IMR-90 (cell line): ENCODE results near the gene HEPACAM. TPM values are rescaled to one million over a fixed set of nuclear protein-coding genes. Genes with fewer than 3 reads are reported as not detected.
A peak's percentile ranks its signal among the peaks of the same experiment; 100 is the strongest.

Experiments used
- ATAC-seq: fragments of 200-7000 bp; cut with Tn5 transposase; 2 replicates; pipeline ENCODE4 v1.9.1; 2020; ENCODE audit warnings: low read depth, mild to moderate bottlenecking, moderate library complexity
- BruUV-seq: library from RNA; stranded (reverse); fragments of 400-500 nt; replicated peaks from 2 replicates; lab custom pipeline; 2021; lab: Mats Ljungman, UMichigan
- CTCF ChIA-PET: fragments of 300-600 bp; formaldehyde crosslinking; extraction: SDS; loops from one replicate; lab custom pipeline; 2021; ENCODE audit warnings: antibody characterized with exemption; lab: Yijun Ruan, JAX
- POLR2A ChIA-PET: fragments of 300-600 bp; sonication (Branson Sonifier 250); formaldehyde crosslinking; loops from one replicate; lab custom pipeline; 2022; ENCODE audit warnings: antibody characterized with exemption; ENCODE audit not compliant: unreplicated experiment; lab: Charles Lee
- DNase-seq: peaks from one replicate; pipeline ENCODE4 v3.0.0; 2013
- H2AFZ ChIP-seq: replicated peaks from 2 replicates; pipeline ENCODE3; 2013; ENCODE audit warnings: low read length, mild to moderate bottlenecking; ENCODE audit not compliant: poor library complexity
- H2AK5ac ChIP-seq: 2 replicates; pipeline ENCODE4 v1.6.1; 2013; ENCODE audit warnings: low read depth, low read length, inconsistent platforms
- H2AK9ac ChIP-seq: replicated peaks from 2 replicates; pipeline ENCODE3; 2013; ENCODE audit warnings: mild to moderate bottlenecking, low read depth, low read length, moderate library complexity; ENCODE audit not compliant: poor library complexity
- H2BK120ac ChIP-seq: 2 replicates; pipeline ENCODE4 v1.6.1; 2013; ENCODE audit warnings: low read depth, low read length, inconsistent platforms
- H2BK15ac ChIP-seq: 3 replicates; pipeline ENCODE4 v1.6.1; 2013; ENCODE audit warnings: low read depth, low read length, inconsistent platforms
- H2BK20ac ChIP-seq: 2 replicates; pipeline ENCODE4 v1.6.1; 2013; ENCODE audit warnings: low read depth, mild to moderate bottlenecking, inconsistent platforms, low read length, moderate library complexity
- H2BK5ac ChIP-seq: 2 replicates; pipeline ENCODE4 v1.6.1; 2013; ENCODE audit warnings: mild to moderate bottlenecking, low read depth, low read length, inconsistent platforms; ENCODE audit not compliant: poor library complexity, severe bottlenecking
- H3K14ac ChIP-seq: replicated peaks from 2 replicates; pipeline ENCODE4 v1.6.1; 2013; ENCODE audit warnings: low read depth, low read length, inconsistent platforms
- H3K18ac ChIP-seq: 2 replicates; pipeline ENCODE4 v1.6.1; 2013; ENCODE audit warnings: low read depth, low read length, control low read depth
- H3K23ac ChIP-seq: 2 replicates; pipeline ENCODE4 v1.6.1; 2013; ENCODE audit warnings: low read depth, low read length, inconsistent platforms
- H3K27ac ChIP-seq: 2 replicates; pipeline ENCODE4 v1.5.1; 2013; ENCODE audit warnings: mild to moderate bottlenecking, control low read depth, low read length; ENCODE audit not compliant: insufficient read depth
- H3K27me3 ChIP-seq: 2 replicates; pipeline ENCODE4 v1.6.1; 2013; ENCODE audit warnings: low read length; ENCODE audit not compliant: control insufficient read depth, insufficient read depth
- H3K36me3 ChIP-seq: 2 replicates; pipeline ENCODE4 v1.6.1; 2013; ENCODE audit warnings: low read length, mixed read lengths; ENCODE audit not compliant: control insufficient read depth, insufficient read depth
- H3K4ac ChIP-seq: 2 replicates; pipeline ENCODE4 v1.6.1; 2013; ENCODE audit warnings: low read depth, low read length, inconsistent platforms
- H3K4me1 ChIP-seq: 2 replicates; pipeline ENCODE4 v1.6.1; 2013; ENCODE audit warnings: low read length, mixed read lengths; ENCODE audit not compliant: control insufficient read depth, insufficient read depth
- H3K4me2 ChIP-seq: 2 replicates; pipeline ENCODE4 v1.6.1; 2013; ENCODE audit warnings: low read depth, mild to moderate bottlenecking, control low read depth, low read length, moderate library complexity
- H3K4me3 ChIP-seq: 2 replicates; pipeline ENCODE4 v1.5.1; 2013; ENCODE audit warnings: low read depth, mild to moderate bottlenecking, control low read depth, low read length, moderate library complexity; ENCODE audit not compliant: insufficient read depth
- H3K56ac ChIP-seq: 2 replicates; pipeline ENCODE4 v1.6.1; 2013; ENCODE audit warnings: low read length, inconsistent platforms; ENCODE audit not compliant: insufficient read depth; ENCODE audit errors: extremely low read depth
- H3K79me1 ChIP-seq, 2 experiments: 2 replicates each; pipeline ENCODE4 v1.6.1; 2013; ENCODE audit warnings: low read length in 2 of 2, inconsistent platforms in 1 of 2, low read depth in 1 of 2
- H3K9ac ChIP-seq: 2 replicates; pipeline ENCODE4 v1.6.1; 2013; ENCODE audit warnings: low read depth, low read length, control low read depth
- H3K9me1 ChIP-seq: 2 replicates; pipeline ENCODE4 v1.6.1; 2013; ENCODE audit warnings: low read length, inconsistent platforms; ENCODE audit not compliant: insufficient read depth
- H3K9me3 ChIP-seq: 2 replicates; pipeline ENCODE4 v1.6.1; 2013; ENCODE audit warnings: low read length; ENCODE audit not compliant: control insufficient read depth, insufficient read depth
- H4K20me1 ChIP-seq: 2 replicates; pipeline ENCODE4 v1.6.1; 2013; ENCODE audit warnings: low read length, inconsistent platforms; ENCODE audit not compliant: insufficient read depth
- H4K5ac ChIP-seq: 2 replicates; pipeline ENCODE4 v1.6.1; 2013; ENCODE audit warnings: mild to moderate bottlenecking, low read depth, low read length, control low read depth
- H4K8ac ChIP-seq, 2 experiments: 2 replicates each; pipeline ENCODE4 v1.6.1; 2013; ENCODE audit warnings: low read depth in 2 of 2, low read length in 2 of 2, control low read depth in 1 of 2, inconsistent platforms in 1 of 2
- H4K91ac ChIP-seq: 2 replicates; pipeline ENCODE4 v1.6.1; 2013; ENCODE audit warnings: low read depth, low read length, inconsistent platforms; ENCODE audit not compliant: insufficient read depth
- CTCF ChIP-seq: conservative IDR thresholded peaks from 2 replicates; pipeline ENCODE4 v1.5.1; 2012; ENCODE audit warnings: mild to moderate bottlenecking, low read depth, low read length, improper control_type of control experiment
- FOS ChIP-seq: fragments of 150-350 bp; IDR thresholded peaks from 2 replicates; pipeline ENCODE4 v1.6.1; 2016; ENCODE audit warnings: low read depth, low read length
- MAFK ChIP-seq: IDR thresholded peaks from 2 replicates; pipeline ENCODE4 v1.6.1; 2012; ENCODE audit warnings: low read depth, low read length, improper control_type of control experiment
- NFE2L2 ChIP-seq: fragments of 150-350 bp; IDR thresholded peaks from 2 replicates; pipeline ENCODE4 v1.6.1; 2016; ENCODE audit warnings: low read depth, mild to moderate bottlenecking, low read length
- RFX5 ChIP-seq: IDR thresholded peaks from 2 replicates; pipeline ENCODE4 v1.8.0; 2012; ENCODE audit warnings: low read depth, mild to moderate bottlenecking, low read length, moderate library complexity
- SMC3 ChIP-seq: fragments of 150-350 bp; IDR thresholded peaks from 2 replicates; pipeline ENCODE4 v1.6.1; 2016; ENCODE audit warnings: low read depth, mild to moderate bottlenecking, antibody characterized with exemption, low read length, moderate library complexity
- WGBS, 2 experiments: methylation state at CpG; one replicate each; pipeline versions ENCODE4 v1.1.5 to v1.1.7; 2013; ENCODE audit warnings: missing lambda C conversion rate in 2 of 2; ENCODE audit not compliant: insufficient read length in 1 of 2; ENCODE audit errors: extremely low coverage in 2 of 2; 5-methylcytosine and 5-hydroxymethylcytosine counted together
- dilution Hi-C: fragments of 300-500 bp; cut with HindIII; formaldehyde crosslinking; loops from one replicate; pipeline ENCODE4 v1.14.3; 2018; ENCODE audit warnings: low sequenced_read_pairs; ENCODE audit not compliant: unreplicated experiment
- in situ Hi-C: fragments of 300-500 bp; cut with MboI; formaldehyde crosslinking; loops from 3 replicates; pipeline ENCODE4 v1.14.3; 2019; ENCODE audit warnings: low sequenced_read_pairs, inconsistent platforms, mixed read lengths
- intact Hi-C: fragments of 100-400 bp; cut with micrococcal nuclease; formaldehyde crosslinking; loops from 2 replicates; pipeline ENCODE4 v1.10.0; 2022
- polyA plus RNA-seq, 3 experiments: library from polyadenylated mRNA; depleted of rRNA; stranded (reverse); fragments of >200 nt; gene quantifications; 2 replicates each; pipeline ENCODE4 v1.2.3, GENCODE V29; 2012; ENCODE audit warnings: low replicate concordance in 1 of 3
- total RNA-seq: library from RNA; depleted of rRNA; stranded (reverse); fragments of >200 nt; gene quantifications from 2 replicates; pipeline ENCODE4 v1.2.3, GENCODE V29; 2012
- TF ChIP-seq, protein P1 (sequence below): fragments of 150-350 bp; IDR thresholded peaks from 2 replicates; pipeline ENCODE4 v1.6.1; 2017; ENCODE audit warnings: mild to moderate bottlenecking, antibody characterized with exemption, low read length, low read depth

HEPACAM gene
- total and polyA plus RNA-seq, 2 of the 4 experiments (the other 2 are of a cell fraction) = 0.09 to 0.18 TPM

GRCh38 chr11:124875401-124875800 is 60.4 kb downstream of the HEPACAM start:
- DNase-seq (no peak), ATAC-seq (no peak)
- Histone ChIP-seq H4K5ac (no peak overlapping the region), H3K9me3 (no peaks in the 10 kb centered on the region), H2BK5ac (no peak overlapping the region), H4K91ac (no peak overlapping the region), H3K79me1 (peaks cover 6 to 21% of the 10 kb centered on the region in 2 experiments; a peak in 3 of 4 replicates), H3K18ac (no peak overlapping the region), H2AFZ (peak overlapping the region; percentile 99), H4K20me1 (no peaks in the 10 kb centered on the region), H3K4me1 (peaks cover 3% of the 10 kb centered on the region), H2BK15ac (no peak overlapping the region), H3K4me3 (peak overlapping the region; percentile 58; the same call in 1 of the 2 replicates), H3K4me2 (peak overlapping the region; percentile 65; the same call in 1 of the 2 replicates), H3K27me3 (peaks cover 29% of the 10 kb centered on the region), H3K36me3 (no peaks in the 10 kb centered on the region), H3K27ac (no peak overlapping the region), H3K9ac (no peak overlapping the region), H3K9me1 (no peaks in the 10 kb centered on the region; the same call in 1 of the 2 replicates), H2AK5ac (no peak overlapping the region), H2BK20ac (no peak overlapping the region), H4K8ac (peak overlapping the region; percentile 80; a peak in 3 of 4 replicates), H2BK120ac (no peak overlapping the region; the same call in 1 of the 2 replicates), H3K14ac (peak overlapping the region; percentile 34; the same call in 1 of the 2 replicates), H3K4ac (peak overlapping the region; percentile 42), H2AK9ac (peak overlapping the region; percentile 87), H3K56ac (peak overlapping the region; percentile 7; the same call in 1 of the 2 replicates), H3K23ac (peak overlapping the region; percentile 49; the same call in 1 of the 2 replicates)
- in situ Hi-C loops = loop anchor here (5.0 kb wide), 1 partner anchor 77 kb away; the partner anchor contains the start of gene CCDC15
- POLR2A ChIA-PET = no interaction called here
- BruUV-seq = no TSS peak
- TF ChIP-seq CTCF = no peak
- TF ChIP-seq RFX5 = no peak
- TF ChIP-seq SMC3 = no peak
- TF ChIP-seq, protein P1, sequence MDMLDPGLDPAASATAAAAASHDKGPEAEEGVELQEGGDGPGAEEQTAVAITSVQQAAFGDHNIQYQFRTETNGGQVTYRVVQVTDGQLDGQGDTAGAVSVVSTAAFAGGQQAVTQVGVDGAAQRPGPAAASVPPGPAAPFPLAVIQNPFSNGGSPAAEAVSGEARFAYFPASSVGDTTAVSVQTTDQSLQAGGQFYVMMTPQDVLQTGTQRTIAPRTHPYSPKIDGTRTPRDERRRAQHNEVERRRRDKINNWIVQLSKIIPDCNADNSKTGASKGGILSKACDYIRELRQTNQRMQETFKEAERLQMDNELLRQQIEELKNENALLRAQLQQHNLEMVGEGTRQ = no peak
- no peak for TF ChIP-seq MAFK
- no peak for TF ChIP-seq NFE2L2
- TF ChIP-seq FOS = no peak
- intact Hi-C loops = loop anchor here (5.0 to 10.0 kb wide), 2 partner anchors 267 to 529 kb away; no protein-coding TSS in a partner anchor
- WGBS, 2 experiments = no CpG with 5 or more reads among the region's 3 CpGs
- dilution Hi-C loops = no loop called here
- CTCF ChIA-PET = interaction anchor here (0.6 to 1.5 kb wide), 5 partner anchors 9 to 230 kb away, joined by 3 to 19 read pairs (median 7); partner anchors contain the start of genes CCDC15 and ROBO3
